ENCODE results near the gene KATNAL2.

DNA sequence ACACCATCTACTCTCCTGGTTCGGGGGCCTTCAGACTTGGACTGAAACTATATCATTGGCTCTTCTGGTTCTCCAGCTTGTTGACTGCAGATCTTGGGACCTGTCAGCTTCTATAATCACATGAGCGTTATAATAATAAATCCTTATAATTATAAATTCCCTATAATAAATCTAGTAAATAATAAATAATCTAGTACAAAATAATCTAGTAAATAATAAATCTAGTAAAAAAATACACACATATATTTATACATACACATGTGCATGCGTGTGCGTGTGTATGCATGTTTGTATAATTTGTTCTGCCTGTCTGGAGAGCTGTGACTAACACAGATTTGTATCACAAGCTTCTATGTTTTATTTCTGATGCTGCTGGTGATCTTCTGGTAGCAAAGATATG lies 40.8 kb downstream of the KATNAL2 start:
- TF ChIP-seq SUZ12 (IDR thresholded peaks at IDR 0.05; ENCODE audit: extremely low read depth, insufficient read depth, insufficient read length) = no peak
- TF ChIP-seq ZNF274 (IDR thresholded peaks at IDR 0.05; ENCODE audit: low read depth, low read length) = no peak
